GM21825 (cell line): ENCODE data around the gene RNF151.
"Not testable (repeated sequence)": the region's sequence is repeated elsewhere in the genome, so short reads cannot be mapped to it uniquely, and the experiment has no call there.

Source experiments
- ATAC-seq: cut with Tn5 transposase; IDR thresholded peaks from one replicate; pipeline ENCODE4 v1.9.1; 2021; ENCODE audit warnings: mild to moderate bottlenecking, moderate library complexity; ENCODE audit not compliant: unreplicated experiment

The RNF151 gene

DNA sequence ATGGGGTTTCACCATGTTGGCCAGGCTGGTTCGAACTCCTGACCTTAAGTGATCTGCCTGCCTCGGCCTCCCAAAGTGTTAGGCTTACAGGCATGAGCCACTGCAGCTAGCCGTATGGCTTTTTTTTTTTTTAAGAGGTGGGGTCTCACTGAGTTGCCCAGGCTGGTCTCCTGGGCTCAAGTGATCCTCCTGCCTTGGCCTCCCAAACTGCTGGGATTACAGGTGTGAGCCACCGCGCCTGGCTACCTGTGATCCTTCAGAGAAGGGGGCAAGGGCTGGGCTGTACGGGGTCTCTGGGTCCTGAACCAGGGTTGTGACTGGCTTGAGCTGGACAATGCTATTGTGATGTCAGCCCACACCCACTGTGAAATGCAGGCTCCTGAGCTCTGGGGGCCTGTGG lies at the start of gene RNF151:
RNF151 (plus strand) TSS at position 397 of the 400 bp plus-strand sequence. CDS start 26 bp downstream, outside the sequence.
- no peak for ATAC-seq

DNA sequence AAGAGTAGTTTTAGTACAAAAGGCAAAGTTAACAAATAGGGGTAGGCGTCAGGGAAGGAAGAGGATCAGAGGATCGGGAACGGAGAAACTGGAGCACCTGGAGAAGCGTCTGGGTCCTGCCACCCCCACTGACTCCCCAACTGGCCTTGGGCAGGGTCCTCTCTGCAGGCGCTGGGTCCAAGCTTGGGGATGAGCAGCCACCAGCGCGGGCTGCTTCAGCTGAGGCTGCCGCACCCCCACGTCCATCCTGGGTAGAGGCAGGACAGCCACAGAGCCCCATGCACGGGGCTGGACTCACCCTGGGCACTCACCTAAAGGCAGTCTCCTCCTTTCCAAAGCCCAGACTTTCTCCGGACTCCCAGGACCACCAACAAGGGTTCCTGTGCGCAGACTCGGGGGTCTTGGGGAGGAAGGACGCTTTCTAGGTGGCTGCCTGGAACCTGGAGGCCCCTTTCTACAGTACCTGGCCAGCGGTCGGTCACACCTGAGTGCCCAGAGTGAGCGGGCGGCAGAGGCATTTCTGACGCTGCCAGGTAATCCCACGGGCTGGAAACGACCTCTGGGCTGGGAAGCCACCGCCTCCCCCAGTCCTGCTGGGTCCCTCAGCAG lies 49.5 kb upstream of the RNF151 start:
- ATAC-seq: no peak

DNA sequence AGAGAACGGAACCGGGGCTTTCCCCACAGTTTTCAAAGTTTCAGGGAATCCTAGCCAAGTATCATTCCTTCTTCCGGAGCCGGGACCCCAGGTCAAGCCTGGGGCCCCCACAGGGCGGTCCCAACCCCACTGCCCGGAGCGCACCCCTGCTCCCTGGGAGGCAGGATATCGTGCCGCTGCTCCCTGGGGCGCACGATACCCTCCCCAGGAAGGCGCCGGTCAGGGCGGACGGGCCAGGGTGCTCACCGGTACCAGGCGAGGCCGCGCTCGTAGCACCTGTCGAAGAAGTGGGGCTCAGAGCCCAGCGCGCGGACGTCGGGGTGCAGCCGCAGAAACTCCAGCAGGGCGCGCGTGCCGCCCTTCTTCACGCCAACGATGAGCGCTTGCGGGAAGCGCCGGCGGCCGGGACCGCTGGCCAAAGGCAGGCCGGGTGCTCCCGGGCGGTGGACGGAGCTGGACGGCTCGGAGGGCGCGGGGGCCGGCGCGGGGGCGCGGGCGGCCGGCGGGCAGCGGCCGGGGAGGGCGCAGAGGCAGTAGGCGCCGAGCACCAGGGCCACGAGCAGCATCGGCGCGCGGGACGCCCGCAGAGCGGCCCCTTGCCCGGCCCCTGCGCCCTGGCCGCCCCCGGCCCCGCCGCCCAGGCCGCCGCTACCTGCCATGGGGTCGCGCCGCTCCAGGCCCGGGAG lies 48.8 kb upstream of the RNF151 start:
- ATAC-seq: no peak

GRCh38 chr16:1918351-1919326 lies 48.0 kb upstream of the RNF151 start, which contains the start of gene HS3ST6:
Gene HS3ST6 (minus strand): TSS chr16:1918415. CDS start chr16:1918323, 92 bp downstream.
- ATAC-seq: no peak

DNA sequence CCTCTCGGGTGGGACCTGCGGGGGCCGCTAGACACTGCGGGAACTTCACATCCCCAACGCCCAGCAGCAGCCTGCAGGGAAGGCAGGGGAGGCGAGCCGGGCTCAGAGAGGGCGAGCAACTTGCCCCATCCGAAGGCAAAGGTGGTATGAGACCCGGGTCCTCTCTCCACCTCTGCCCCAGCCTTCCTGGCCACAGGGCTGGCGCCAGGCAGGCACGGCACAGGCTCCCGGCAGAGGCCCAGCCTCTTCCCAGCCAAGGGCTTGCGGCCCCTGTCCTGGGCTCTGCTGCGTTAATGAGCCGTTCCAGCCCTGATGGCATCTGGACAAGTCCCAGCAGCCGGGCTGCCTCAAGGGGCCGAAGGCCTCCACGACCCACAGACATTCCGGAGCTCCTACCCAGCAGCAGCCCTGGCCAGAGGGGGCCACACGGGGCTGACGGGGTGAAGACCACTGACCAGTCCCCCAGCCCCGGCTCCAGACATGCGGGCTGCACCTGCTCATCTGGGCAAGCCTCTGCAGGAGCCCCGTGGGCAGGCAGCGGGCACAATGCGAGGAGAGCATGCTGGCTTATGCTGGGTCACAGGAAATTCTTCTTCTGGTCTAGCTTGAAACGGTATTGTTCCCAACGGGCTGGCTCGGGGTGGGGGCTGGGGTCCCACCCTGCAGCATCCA lies 47.2 kb upstream of the RNF151 start:
- no peak for ATAC-seq

DNA sequence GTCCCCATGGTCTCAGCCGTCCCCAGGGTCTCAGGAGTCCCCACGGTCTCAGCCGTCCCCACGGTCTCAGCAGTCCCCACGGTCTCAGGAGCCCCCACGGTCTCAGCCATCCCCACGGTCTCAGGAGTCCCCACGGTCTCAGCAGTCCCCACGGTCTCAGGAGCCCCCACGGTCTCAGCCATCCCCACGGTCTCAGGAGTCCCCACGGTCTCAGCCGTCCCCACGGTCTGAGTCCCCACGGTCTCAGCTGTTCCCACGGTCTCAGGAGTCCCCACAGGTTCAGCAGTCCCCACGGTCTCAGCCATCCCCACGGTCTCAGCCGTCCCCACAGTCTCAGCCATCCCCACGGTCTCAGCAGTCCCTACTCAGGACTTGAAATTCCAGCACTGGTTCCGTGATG lies 46.5 kb upstream of the RNF151 start:
- not testable (repeated sequence) for ATAC-seq

GRCh38 chr16:1920727-1921171 lies 45.9 kb upstream of the RNF151 start:
- no peak for ATAC-seq

DNA sequence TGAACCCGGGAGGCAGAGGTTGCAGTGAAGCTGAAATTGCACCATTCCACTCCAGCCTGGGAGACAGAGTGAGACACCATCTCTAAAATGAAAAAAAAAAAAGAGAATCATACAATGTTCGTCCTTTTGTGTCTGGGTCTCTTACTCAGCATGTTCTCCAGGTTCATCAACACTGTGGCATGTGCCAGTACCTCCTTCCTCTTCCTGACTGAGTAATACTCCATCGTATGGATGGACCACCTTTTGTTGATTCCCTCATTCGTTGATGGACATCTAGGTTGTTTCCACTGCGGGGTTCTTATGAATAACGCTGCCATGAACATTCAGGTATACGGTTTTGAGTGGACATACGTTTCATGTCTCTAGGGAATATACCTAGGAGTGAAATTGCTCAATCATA lies 44.3 kb upstream of the RNF151 start:
- no peak for ATAC-seq

DNA sequence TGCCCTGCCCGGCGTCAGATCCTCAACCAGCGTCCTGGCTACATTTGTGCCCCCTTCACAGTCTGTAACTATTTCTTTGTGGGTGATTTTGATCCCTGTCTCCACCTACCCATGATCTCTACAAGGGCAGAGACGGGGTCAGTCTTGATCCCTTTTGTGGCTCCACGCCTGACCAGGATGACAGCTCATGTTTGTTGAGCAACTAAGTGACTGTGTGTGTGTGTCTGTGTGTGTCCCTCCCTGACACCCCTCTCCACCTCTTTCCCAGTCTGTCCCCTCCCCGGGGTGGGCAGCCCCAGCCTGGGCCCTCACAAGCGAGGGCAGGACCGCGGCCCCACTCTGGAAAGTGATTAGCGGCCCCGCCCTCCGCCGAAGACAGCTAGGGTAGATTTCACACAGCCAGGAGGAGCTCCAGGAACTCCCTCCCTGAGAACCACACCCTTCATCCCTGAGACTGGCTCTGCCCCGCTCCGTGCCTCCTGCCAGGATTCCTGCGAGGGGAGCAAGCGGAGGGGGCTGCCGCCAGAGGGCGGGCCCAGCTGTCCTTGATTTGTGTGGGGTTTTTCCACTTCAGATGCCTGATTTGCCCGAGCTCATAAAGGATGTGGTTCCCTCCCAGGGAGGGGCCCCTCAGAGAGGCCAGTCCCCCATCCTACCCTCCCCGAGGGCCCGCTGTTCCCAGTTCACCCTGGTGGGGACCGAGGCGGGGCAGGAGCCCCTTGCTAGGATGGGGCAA lies 43.2 kb upstream of the RNF151 start:
- ATAC-seq: no peak

- ATAC-seq: no peak
These were observed 42.6 kb upstream of the RNF151 start for GRCh38 chr16:1924095-1924494.

GRCh38 chr16:1926271-1926670 lies 40.4 kb upstream of the RNF151 start:
- ATAC-seq: no peak

- no peak for ATAC-seq
These were observed 37.6 kb upstream of the RNF151 start for GRCh38 chr16:1929105-1929504.

DNA sequence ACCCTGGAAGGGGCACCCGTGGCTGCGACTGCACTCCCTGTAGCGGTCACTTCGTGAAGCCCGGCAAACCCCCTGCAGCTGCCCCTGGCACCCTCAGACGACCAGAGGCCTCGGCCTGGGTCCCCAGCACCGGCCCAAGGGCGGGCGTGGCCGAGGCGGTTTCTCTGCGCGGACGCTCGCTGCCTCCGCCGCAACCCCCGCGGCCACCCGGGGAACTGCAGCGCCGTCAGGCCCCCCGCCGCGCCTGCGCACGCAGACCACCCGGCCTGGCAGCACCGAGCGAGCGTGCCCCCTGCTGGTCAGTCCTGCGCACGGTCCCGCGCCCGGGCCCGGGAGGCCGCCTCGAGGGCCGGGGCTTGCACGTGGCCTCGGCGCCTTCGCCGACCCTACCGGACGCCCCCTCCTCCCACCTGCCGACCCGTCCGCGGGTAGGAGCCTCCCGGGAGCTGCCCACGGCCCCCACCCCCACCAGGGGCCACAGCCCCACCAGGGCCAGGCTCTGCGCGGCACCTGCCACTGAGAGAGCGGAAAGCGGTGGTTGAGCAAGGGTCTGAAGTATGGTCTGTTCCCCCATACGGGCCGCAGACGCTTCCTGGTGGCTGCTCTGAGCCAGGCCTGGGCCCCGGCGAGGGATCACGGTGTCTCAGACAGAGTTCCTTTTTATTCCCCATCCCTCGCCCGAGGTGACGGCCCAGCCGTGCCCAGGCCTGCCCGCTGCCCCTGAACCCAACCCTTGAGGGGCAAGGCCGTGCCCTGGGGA lies 36.9 kb upstream of the RNF151 start:
- ATAC-seq: peak; percentile 90

- ATAC-seq: no peak
These were observed 36.3 kb upstream of the RNF151 start for GRCh38 chr16:1930338-1930720.

DNA sequence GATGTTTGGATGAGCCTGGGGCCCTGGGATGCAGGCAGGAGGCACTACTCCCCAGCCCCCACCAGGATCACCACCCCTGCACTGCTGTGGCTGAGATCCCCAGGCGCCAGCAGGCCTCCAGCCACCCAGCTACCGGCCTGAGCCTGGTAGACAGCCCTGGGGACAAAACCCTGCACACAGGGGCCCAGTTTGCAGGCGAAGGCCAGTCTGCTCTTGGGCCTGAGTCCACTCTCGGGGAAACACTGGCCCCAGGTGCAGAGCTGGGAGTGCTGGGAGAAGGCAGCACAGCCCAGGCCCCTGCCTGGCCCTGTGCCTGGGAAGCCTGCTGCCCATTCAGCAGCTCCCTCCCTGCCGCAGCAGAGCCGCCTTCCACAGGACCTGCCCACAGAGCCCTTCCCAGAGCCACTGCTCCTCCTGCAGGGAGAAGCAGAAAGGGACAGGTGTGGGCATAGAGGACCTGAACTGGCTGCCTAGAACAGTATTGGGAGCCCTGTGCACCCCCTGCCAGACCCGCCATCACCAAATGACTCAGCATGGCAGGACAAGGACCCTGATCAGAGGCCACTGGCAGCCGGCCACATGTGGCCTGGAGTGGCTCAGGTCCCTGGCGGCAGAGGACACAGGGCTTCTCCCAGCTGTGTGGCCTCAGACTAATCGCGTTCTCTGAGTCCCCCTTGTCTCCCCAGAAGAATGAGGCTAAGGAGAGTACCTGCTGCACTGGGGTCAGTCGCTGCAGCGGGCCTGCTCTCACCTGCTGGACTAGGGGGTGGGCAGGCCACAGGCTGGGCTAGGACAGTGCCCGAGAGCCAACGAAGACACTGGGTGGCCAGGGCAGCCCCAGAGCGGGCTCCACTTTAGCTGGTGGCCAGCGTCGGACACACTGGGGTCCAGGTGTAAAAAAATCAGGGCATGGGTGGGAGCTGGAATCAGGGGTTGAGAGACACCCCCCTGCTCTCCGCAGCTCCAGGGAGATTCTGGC lies 34.3 kb upstream of the RNF151 start:
- ATAC-seq: no peak

GRCh38 chr16:1933097-1933661 lies 33.5 kb upstream of the RNF151 start:
- ATAC-seq: no peak

DNA sequence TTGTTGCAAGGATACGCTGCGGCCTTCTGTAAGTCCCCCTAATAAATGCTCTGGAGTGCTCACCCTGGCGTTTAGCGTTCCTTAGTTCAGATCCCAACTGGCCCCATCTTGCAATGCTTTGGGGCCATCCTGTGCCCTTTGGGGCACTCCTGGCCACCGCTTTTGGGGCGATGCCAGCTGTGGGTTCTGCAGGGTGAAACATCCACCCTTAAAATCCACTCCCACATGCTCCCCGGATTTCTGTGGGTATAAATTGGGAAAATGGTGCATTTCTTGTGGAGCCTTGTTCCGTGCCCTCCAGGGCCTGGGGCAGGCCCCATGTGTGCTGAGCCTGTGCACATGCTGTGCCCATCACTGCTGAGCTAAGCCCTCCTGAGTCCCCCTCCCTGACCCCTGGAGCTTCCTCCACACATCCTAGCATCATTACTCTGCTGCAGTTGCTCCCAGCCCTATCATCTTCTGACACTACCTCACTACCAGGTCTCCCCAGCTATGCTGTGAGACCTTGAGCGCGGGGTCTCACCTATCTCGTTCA lies 29.6 kb upstream of the RNF151 start:
- ATAC-seq: no peak

- ATAC-seq: no peak
These were observed 28.3 kb upstream of the RNF151 start for GRCh38 chr16:1938316-1938715.
